GM19240 (cell line): ENCODE data around the gene DIPK1C.

Experiments
- DNase-seq: peaks from one replicate; pipeline ENCODE4 v3.0.0; 2011; ENCODE audit warnings: low spot score; ENCODE audit not compliant: insufficient read length

The DIPK1C gene

GRCh38 chr18:74422541-74422940, 34.6 kb downstream of the DIPK1C start:
- DNase-seq: no peak

DNA sequence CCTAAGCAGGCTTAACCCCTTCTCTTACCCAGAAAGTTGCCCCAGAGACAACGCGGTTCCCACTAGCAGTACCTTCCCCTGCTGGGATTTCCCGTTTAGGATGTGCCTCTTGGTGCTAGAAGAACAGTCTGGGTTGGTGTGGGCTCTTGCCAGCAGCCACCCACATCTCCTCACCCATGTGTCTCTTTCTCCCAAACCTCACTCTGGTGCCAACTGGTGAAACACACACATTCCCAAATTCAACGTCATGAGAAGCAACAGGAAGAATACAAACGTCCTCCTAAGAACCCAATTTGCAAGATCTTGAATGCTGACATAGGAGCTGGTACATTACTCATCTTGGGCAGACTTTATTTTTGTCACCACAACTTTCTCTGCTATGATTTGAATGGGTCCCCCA, 36.2 kb downstream of the DIPK1C start:
- no peak for DNase-seq

DNA sequence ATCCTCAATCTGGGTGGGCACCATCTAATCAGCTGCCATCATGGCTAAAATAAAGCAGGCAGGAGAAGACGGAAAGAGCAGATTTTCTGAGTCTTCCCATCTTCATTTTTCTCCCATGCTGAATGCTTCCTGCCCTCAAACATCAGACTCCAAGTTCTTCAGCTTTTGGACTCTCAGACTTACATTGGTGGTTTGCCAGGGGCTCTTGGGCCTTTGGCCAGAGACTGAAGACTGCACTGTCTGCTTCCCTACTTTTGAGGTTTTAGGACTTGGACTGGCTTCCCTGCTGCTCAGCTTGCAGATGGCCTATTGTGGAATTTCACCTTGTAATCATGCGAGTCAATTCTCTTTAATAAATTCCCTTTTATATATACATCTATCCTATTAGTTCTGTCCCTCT, 36.6 kb downstream of the DIPK1C start:
- DNase-seq: no peak

DNA sequence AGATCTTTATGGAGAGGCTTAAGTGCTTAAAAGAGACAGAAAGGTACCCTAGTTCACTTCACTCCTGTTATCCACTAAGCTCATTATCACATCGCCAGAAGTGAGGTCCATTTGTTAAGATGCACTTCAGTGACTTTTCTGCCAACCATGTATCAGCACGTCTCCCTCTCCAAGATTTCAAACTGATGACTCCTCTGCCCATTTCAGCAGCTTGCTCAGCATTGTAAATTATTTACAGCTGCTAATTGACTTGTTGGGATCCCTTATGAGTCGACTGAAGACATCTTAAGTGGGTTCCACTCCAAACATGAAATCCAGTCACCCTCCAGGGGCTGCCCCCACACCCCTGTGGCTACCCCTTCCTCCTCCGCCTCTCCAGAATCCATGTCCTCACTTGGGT, 37.3 kb downstream of the DIPK1C start:
- DNase-seq: no peak

DNA sequence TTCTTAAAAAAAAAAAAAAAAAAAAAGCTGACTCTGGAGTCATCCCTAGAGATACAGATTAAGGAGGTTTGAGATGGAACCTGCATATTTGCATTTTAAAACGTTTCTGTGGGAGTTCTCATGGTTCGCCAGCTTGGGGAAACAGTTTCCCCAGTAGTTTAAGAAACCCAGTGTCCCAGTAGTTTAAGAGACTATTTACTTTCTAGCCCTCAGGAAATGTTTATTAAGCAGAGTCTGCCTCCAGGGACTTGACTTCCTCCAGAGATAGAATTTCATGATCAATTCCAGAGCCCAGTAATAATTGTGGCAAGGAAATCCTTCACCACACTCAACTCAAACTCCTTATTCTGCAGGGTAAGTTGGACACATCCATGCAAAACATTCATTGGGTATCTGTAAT, 39.1 kb downstream of the DIPK1C start:
- DNase-seq: no peak

- no peak for DNase-seq
Observed at GRCh38 chr18:74416124-74416523, 41.0 kb downstream of the DIPK1C start.

- DNase-seq: no peak
Observed at GRCh38 chr18:74414953-74415515, 42.1 kb downstream of the DIPK1C start.

- DNase-seq: no peak
Observed at GRCh38 chr18:74413836-74414235, 43.3 kb downstream of the DIPK1C start.

DNA sequence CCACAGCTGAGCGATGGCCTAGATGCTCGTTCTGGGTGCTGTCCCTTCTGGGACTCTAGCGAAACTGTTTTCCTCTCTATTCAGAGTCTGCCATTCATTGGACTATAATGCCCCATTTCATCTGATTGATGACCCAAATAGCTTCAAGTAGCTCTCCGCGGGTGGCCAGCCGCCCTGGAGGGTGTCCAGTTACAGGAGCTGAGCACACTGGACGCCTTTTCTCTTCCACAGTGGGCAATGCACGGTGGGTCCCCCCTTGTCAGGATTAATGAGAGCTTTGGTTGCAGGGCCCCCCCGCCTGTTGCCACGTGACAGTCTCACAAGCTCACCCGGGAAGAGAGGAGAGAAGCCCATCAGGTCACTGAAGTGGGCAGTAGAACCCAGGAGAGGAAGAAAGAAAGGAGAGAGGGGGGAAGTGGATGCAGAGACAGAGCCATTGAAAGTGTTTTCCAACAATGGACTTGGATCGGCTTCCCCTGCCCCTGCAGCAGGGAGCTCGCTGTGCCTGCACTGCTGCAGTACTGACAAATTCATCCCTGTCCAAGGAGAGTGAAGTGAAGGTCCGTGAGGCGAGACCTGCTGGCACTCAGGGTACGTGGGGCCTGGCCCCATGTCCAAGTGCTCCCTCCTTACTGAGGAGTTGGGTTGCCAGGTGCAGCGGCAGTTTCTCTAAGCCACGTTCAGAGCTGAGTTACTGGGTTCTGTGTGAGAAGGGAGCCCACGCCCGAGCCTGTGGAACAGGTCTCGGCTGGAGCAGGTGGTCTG, 44.8 kb downstream of the DIPK1C start:
- no peak for DNase-seq

DNA sequence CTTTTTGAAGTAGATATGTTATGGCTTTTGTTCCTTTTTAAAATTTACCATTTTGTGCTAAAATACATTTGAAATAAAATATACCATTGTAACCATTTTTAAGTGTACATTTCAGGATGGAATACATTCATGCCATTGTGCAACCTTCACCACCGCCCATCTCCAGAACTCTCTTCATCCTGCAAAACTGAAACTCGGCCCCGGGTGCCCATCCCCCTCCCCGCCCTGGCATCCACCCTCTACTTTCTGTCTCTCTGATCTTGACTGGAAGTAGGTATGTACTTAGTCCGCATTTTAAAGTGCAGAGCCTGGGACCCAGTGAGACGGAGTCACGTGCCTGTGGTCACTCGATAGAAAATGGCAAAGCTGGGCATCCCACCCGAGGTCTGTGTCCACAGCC, 45.6 kb downstream of the DIPK1C start:
- DNase-seq: no peak

- DNase-seq: no peak
Observed at GRCh38 chr18:74410441-74410992, 46.6 kb downstream of the DIPK1C start.

- DNase-seq: no peak
Observed at GRCh38 chr18:74407888-74408287, 49.2 kb downstream of the DIPK1C start.

GRCh38 chr18:74402806-74403433, 54.2 kb downstream of the DIPK1C start:
- DNase-seq: no peak

GRCh38 chr18:74400813-74401212, 56.3 kb downstream of the DIPK1C start:
- DNase-seq: no peak

- no peak for DNase-seq
Observed at GRCh38 chr18:74399091-74399887, 57.8 kb downstream of the DIPK1C start.

- DNase-seq: no peak
Observed at GRCh38 chr18:74397572-74397971, 59.5 kb downstream of the DIPK1C start.

- no peak for DNase-seq
Observed at GRCh38 chr18:74396171-74397169, 60.6 kb downstream of the DIPK1C start.

GRCh38 chr18:74395648-74396154, 61.4 kb downstream of the DIPK1C start:
- no peak for DNase-seq

DNA sequence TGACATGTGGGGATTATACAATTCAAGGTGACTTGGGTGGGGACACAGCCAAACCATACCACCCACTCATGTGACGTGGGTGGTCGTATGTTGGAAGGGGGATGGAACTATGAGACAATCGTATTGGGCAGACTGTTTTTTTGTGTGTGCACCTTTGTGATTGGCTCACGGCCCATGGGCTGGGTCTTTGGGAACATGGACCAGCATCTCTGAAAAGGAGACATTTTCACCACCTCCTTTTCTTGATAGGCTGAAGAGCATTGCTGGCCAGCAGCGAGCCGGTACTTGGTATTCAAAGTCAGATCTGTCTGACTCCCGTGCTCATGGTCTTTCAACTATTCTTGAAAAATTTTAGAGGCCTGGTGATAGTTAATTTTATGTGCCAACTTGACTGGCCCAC, 62.1 kb downstream of the DIPK1C start:
- DNase-seq: no peak

- DNase-seq: no peak
Observed at GRCh38 chr18:74392323-74392722, 64.8 kb downstream of the DIPK1C start.
